Measurements from ENCODE around the gene ASXL3. TPM values are rescaled to one million over a fixed set of nuclear protein-coding genes. Genes with fewer than 3 reads are reported as not detected.

The ASXL3 gene
- total and polyA plus RNA-seq, 9 of the 15 experiments (the other 6 are each of a cell fraction or from before 2014, with no cell fraction given): not detected

- Histone ChIP-seq H3K27me3 (ENCODE audit: control insufficient read depth in 2 of 2, insufficient read depth in 2 of 2, low read length in 2 of 2) (no peaks in the 10 kb centered on the region), H3K4me3 (no peak overlapping the region), H3K9me1 (ENCODE audit: control insufficient read depth, insufficient read depth, low read length) (no peaks in the 10 kb centered on the region), H3K79me2 (ENCODE audit: control insufficient read depth, insufficient read depth, low read length) (no peaks in the 10 kb centered on the region), H4K20me1 (replicated peaks; ENCODE audit: control insufficient read depth, insufficient read depth, low read length) (no peaks in the 10 kb centered on the region), H2AFZ (ENCODE audit: low read depth, low read length) (no peak overlapping the region), H3K9ac (ENCODE audit: insufficient read depth in 1 of 2, low read depth in 2 of 2, low read length in 2 of 2) (no peak overlapping the region), H3K4me2 (ENCODE audit: insufficient read depth, low read length) (no peak overlapping the region), H3K36me3 (ENCODE audit: control insufficient read depth, insufficient read depth, low read length) (no peaks in the 10 kb centered on the region), H3K9me3 (replicated peaks; ENCODE audit: control insufficient read depth, insufficient read depth, low read depth, low read length) (no peaks in the 10 kb centered on the region), H3K4me1 (replicated peaks in 1 of 2; ENCODE audit: control insufficient read depth in 2 of 2, insufficient read depth in 2 of 2, low read length in 2 of 2) (no peaks in the 10 kb centered on the region), H3K27ac (ENCODE audit: extremely low read depth, low read depth, low read length) (no peak overlapping the region)
- FAIRE-seq (no peak), DNase-seq (ENCODE audit: extremely low read depth in 1 of 4, low spot score in 3 of 4) (no peak), ATAC-seq (no peak)
- in situ Hi-C loops (cut with MboI) (no loop called here), intact Hi-C loops (cut with micrococcal nuclease) (no loop called here)
- ChIA-PET CTCF (ENCODE audit: low intra/inter-chr PET ratio) (interaction anchor here (0.7 kb wide), 1 partner anchor 856 kb away, joined by 3 read pairs; no protein-coding TSS in a partner anchor), POLR2A (no interaction called here)
- no TSS peak for BruUV-seq (replicated peaks)
- TF ChIP-seq DACH1 (IDR thresholded peaks at IDR 0.05; ENCODE audit: partially characterized antibody): no peak
- no peak for TF ChIP-seq ZNF551 (CRISPR knock-in tag; IDR thresholded peaks at IDR 0.05)
- no peak for TF ChIP-seq ZNF277 (CRISPR knock-in tag; IDR thresholded peaks at IDR 0.05; ENCODE audit: borderline replicate concordance)
- TF ChIP-seq FOXA3 (CRISPR knock-in tag; conservative IDR thresholded peaks at IDR 0.05 in 1 of 2, IDR thresholded peaks at IDR 0.05 in 1 of 2): no peak
- TF ChIP-seq ZNF143 (CRISPR knock-in tag; IDR thresholded peaks at IDR 0.05): no peak
- no peak for TF ChIP-seq FOXO4 (CRISPR knock-in tag; IDR thresholded peaks at IDR 0.05)
- TF ChIP-seq NFXL1 (CRISPR knock-in tag; IDR thresholded peaks at IDR 0.05): no peak
- TF ChIP-seq XRCC4 (IDR thresholded peaks at IDR 0.05; ENCODE audit: extremely low read depth, insufficient read depth, insufficient read length): no peak
- TF ChIP-seq TRIM28 (IDR thresholded peaks at IDR 0.05): no peak
- TF ChIP-seq TAL1 (IDR thresholded peaks at IDR 0.05): no peak
- TF ChIP-seq BRCA1 (IDR thresholded peaks at IDR 0.05): no peak
- no peak for TF ChIP-seq BRCA1 (CRISPR knock-in tag; IDR thresholded peaks at IDR 0.05)
- WGBS (ENCODE audit: insufficient coverage, low coverage, missing lambda C conversion rate): 0% methylated on average over 1 of the region's 1 CpG
Observed at GRCh38 chr18:33630476-33630875, 52.5 kb downstream of the ASXL3 start.

All from K562 (cell line).